Activated naive CD4-positive, alpha-beta T cell treated with anti-CD3 and anti-CD28 coated beads, Interleukin-2, amount 50 U/mL, for 24 hours (primary cell): ENCODE results near the gene METTL5.
"Not testable (repeated sequence)": the region's sequence is repeated elsewhere in the genome, so short reads cannot be mapped to it uniquely, and the experiment has no call there.

ENCODE experiments used
- H3K27ac Mint-ChIP-seq: one replicate; pipeline ENCODE4 v1.8.0; 2021; ENCODE audit warnings: mild to moderate bottlenecking, mixed read lengths
- H3K27me3 Mint-ChIP-seq: one replicate; pipeline ENCODE4 v1.8.0; 2021; ENCODE audit warnings: mixed read lengths
- H3K36me3 Mint-ChIP-seq: one replicate; pipeline ENCODE4 v1.8.0; 2021; ENCODE audit warnings: mixed read lengths
- H3K4me1 Mint-ChIP-seq: one replicate; pipeline ENCODE4 v1.8.0; 2021; ENCODE audit warnings: mixed read lengths
- H3K4me3 Mint-ChIP-seq: one replicate; pipeline ENCODE4 v1.8.0; 2021; ENCODE audit warnings: mild to moderate bottlenecking, mixed read lengths
- H3K9me3 Mint-ChIP-seq: one replicate; pipeline ENCODE4 v1.8.0; 2021; ENCODE audit warnings: mixed read lengths

METTL5 gene

GRCh38 chr2:169841625-169842024 is 16.9 kb upstream of the METTL5 start:
- not testable (repeated sequence) for H3K9me3 Mint-ChIP-seq, H3K27me3 Mint-ChIP-seq, H3K4me3 Mint-ChIP-seq, H3K27ac Mint-ChIP-seq
- peaks cover 66% of the 10 kb centered on the region for H3K4me1 Mint-ChIP-seq
- H3K36me3 Mint-ChIP-seq: peaks cover 13% of the 10 kb centered on the region

- Mint-ChIP-seq H3K4me3 (no peak overlapping the region), H3K27me3 (no peaks in the 10 kb centered on the region), H3K9me3 (no peaks in the 10 kb centered on the region), H3K27ac (no peak overlapping the region), H3K36me3 (peaks cover 12% of the 10 kb centered on the region), H3K4me1 (peaks cover 61% of the 10 kb centered on the region)
These were observed 16.0 kb upstream of the METTL5 start for GRCh38 chr2:169840747-169841142.

- H3K36me3 Mint-ChIP-seq: peaks cover 12% of the 10 kb centered on the region
- peaks cover 57% of the 10 kb centered on the region for H3K4me1 Mint-ChIP-seq
- H3K9me3 Mint-ChIP-seq: no peaks in the 10 kb centered on the region
- H3K27ac Mint-ChIP-seq: no peak overlapping the region
- no peaks in the 10 kb centered on the region for H3K27me3 Mint-ChIP-seq
- H3K4me3 Mint-ChIP-seq: no peak overlapping the region
These were observed 15.4 kb upstream of the METTL5 start for GRCh38 chr2:169839954-169840746.

GRCh38 chr2:169838743-169839489 is 14.2 kb upstream of the METTL5 start:
- Mint-ChIP-seq H3K27ac (no peak overlapping the region), H3K4me1 (peaks cover 59% of the 10 kb centered on the region), H3K4me3 (no peak overlapping the region), H3K9me3 (no peaks in the 10 kb centered on the region), H3K36me3 (peaks cover 10% of the 10 kb centered on the region), H3K27me3 (no peaks in the 10 kb centered on the region)

GRCh38 chr2:169834401-169834800 is 9.7 kb upstream of the METTL5 start:
- Mint-ChIP-seq H3K4me1 (peaks cover 68% of the 10 kb centered on the region), H3K4me3 (no peak overlapping the region), H3K27ac (no peak overlapping the region)

GRCh38 chr2:169828141-169828811 is 3.6 kb upstream of the METTL5 start:
- Mint-ChIP-seq H3K9me3 (no peaks in the 10 kb centered on the region), H3K27me3 (no peaks in the 10 kb centered on the region), H3K4me1 (peaks cover 61% of the 10 kb centered on the region), H3K36me3 (peaks cover 4% of the 10 kb centered on the region), H3K27ac (peak overlapping the region; percentile 87), H3K4me3 (peak overlapping the region; percentile 95)

More at GRCh38 chr2:169834401-169834800, 9.7 kb upstream of the METTL5 start:
- Mint-ChIP-seq H3K27me3 (no peaks in the 10 kb centered on the region), H3K36me3 (peaks cover 2% of the 10 kb centered on the region), H3K9me3 (no peaks in the 10 kb centered on the region)

- H3K4me1 Mint-ChIP-seq: peaks cover 63% of the 10 kb centered on the region
- H3K4me3 Mint-ChIP-seq: peak within 1 kb of the TSS; percentile 95
- no peaks in the 10 kb centered on the region for H3K9me3 Mint-ChIP-seq
- no peaks in the 10 kb centered on the region for H3K27me3 Mint-ChIP-seq
- peaks cover 6% of the 10 kb centered on the region for H3K36me3 Mint-ChIP-seq
- peak within 1 kb of the TSS; percentile 87 for H3K27ac Mint-ChIP-seq
These were observed 2.8 kb upstream of the METTL5 start, which contains the start of gene UBR3 for GRCh38 chr2:169827272-169828140. TSS of gene UBR3 (plus strand) at chr2:169827454. CDS start at chr2:169827508, 54 bp downstream.

- H3K27ac Mint-ChIP-seq: peak overlapping the region; percentile 63
- no peaks in the 10 kb centered on the region for H3K27me3 Mint-ChIP-seq
- H3K4me1 Mint-ChIP-seq: peaks cover 65% of the 10 kb centered on the region
- peaks cover 12% of the 10 kb centered on the region for H3K36me3 Mint-ChIP-seq
- H3K4me3 Mint-ChIP-seq: peak overlapping the region; percentile 96
- H3K9me3 Mint-ChIP-seq: no peaks in the 10 kb centered on the region
These were observed 721 bp downstream of the METTL5 start for GRCh38 chr2:169823996-169824372.

- no peaks in the 10 kb centered on the region for H3K27me3 Mint-ChIP-seq
- peaks cover 16% of the 10 kb centered on the region for H3K36me3 Mint-ChIP-seq
- H3K4me1 Mint-ChIP-seq: peaks cover 57% of the 10 kb centered on the region
- H3K27ac Mint-ChIP-seq: peak overlapping the region; percentile 82
- H3K4me3 Mint-ChIP-seq: peak overlapping the region; percentile 96
- no peaks in the 10 kb centered on the region for H3K9me3 Mint-ChIP-seq
These were observed 1.8 kb downstream of the METTL5 start for GRCh38 chr2:169822785-169823392.

- H3K36me3 Mint-ChIP-seq: peaks cover 22% of the 10 kb centered on the region
- no peaks in the 10 kb centered on the region for H3K9me3 Mint-ChIP-seq
- H3K4me3 Mint-ChIP-seq: peak overlapping the region; percentile 49
- H3K27me3 Mint-ChIP-seq: no peaks in the 10 kb centered on the region
- H3K4me1 Mint-ChIP-seq: peaks cover 60% of the 10 kb centered on the region
- H3K27ac Mint-ChIP-seq: no peak overlapping the region
These were observed 2.7 kb downstream of the METTL5 start for GRCh38 chr2:169822036-169822435.

- Mint-ChIP-seq H3K27ac (peak overlapping the region; percentile 2), H3K4me1 (peaks cover 67% of the 10 kb centered on the region), H3K36me3 (peaks cover 33% of the 10 kb centered on the region)
- not testable (repeated sequence) for H3K27me3 Mint-ChIP-seq, H3K9me3 Mint-ChIP-seq, H3K4me3 Mint-ChIP-seq
These were observed 4.6 kb downstream of the METTL5 start for GRCh38 chr2:169820101-169820500.

GRCh38 chr2:169819106-169819505 is 5.6 kb downstream of the METTL5 start:
- Mint-ChIP-seq H3K36me3 (peaks cover 33% of the 10 kb centered on the region), H3K27ac (peak overlapping the region; percentile 55)

GRCh38 chr2:169818241-169818640 is 6.5 kb downstream of the METTL5 start:
- Mint-ChIP-seq H3K4me3 (no peak overlapping the region), H3K27ac (no peak overlapping the region), H3K9me3 (no peaks in the 10 kb centered on the region), H3K36me3 (peaks cover 31% of the 10 kb centered on the region), H3K4me1 (peaks cover 52% of the 10 kb centered on the region), H3K27me3 (no peaks in the 10 kb centered on the region)

More at GRCh38 chr2:169819106-169819505, 5.6 kb downstream of the METTL5 start:
- Mint-ChIP-seq H3K4me3 (no peak overlapping the region), H3K9me3 (no peaks in the 10 kb centered on the region), H3K4me1 (peaks cover 61% of the 10 kb centered on the region), H3K27me3 (no peaks in the 10 kb centered on the region)

- H3K27me3 Mint-ChIP-seq, H3K4me3 Mint-ChIP-seq, H3K9me3 Mint-ChIP-seq, H3K27ac Mint-ChIP-seq: not testable (repeated sequence)
- peaks cover 44% of the 10 kb centered on the region for H3K4me1 Mint-ChIP-seq
- peaks cover 27% of the 10 kb centered on the region for H3K36me3 Mint-ChIP-seq
These were observed 7.3 kb downstream of the METTL5 start for GRCh38 chr2:169817369-169817768.
